Trophoblast cell (in vitro differentiated cells and primary cell): Measurements from ENCODE around the gene SNTG2.

Experiments used
- DNase-seq, 2 donors: peaks; one replicate each; pipeline ENCODE4 v3.0.0-alpha.2; 2016
- H2AFZ ChIP-seq: 2 replicates; pipeline ENCODE4 v1.6.1; 2013; ENCODE audit warnings: low read length, moderate library complexity, mild to moderate bottlenecking; ENCODE audit not compliant: insufficient read depth, poor library complexity
- H2AK5ac ChIP-seq: 2 replicates; pipeline ENCODE4 v1.6.1; 2013; ENCODE audit warnings: mild to moderate bottlenecking, low read length
- H2BK120ac ChIP-seq: 2 replicates; pipeline ENCODE4 v1.6.1; 2013; ENCODE audit warnings: low read length, mild to moderate bottlenecking, moderate library complexity; ENCODE audit not compliant: insufficient read depth, poor library complexity
- H2BK12ac ChIP-seq: 2 replicates; pipeline ENCODE4 v1.6.1; 2013; ENCODE audit warnings: mild to moderate bottlenecking, low read length, moderate library complexity
- H2BK5ac ChIP-seq: 2 replicates; pipeline ENCODE4 v1.6.1; 2013; ENCODE audit warnings: low read length, low read depth, moderate library complexity, mild to moderate bottlenecking; ENCODE audit not compliant: poor library complexity
- H3K14ac ChIP-seq: 2 replicates; pipeline ENCODE4 v1.6.1; 2013; ENCODE audit warnings: mild to moderate bottlenecking, low read length
- H3K18ac ChIP-seq: 2 replicates; pipeline ENCODE4 v1.6.1; 2013; ENCODE audit warnings: mild to moderate bottlenecking, low read length
- H3K23ac ChIP-seq: 2 replicates; pipeline ENCODE4 v1.6.1; 2013; ENCODE audit warnings: low read length
- H3K27ac ChIP-seq: 2 replicates; pipeline ENCODE4 v1.5.1; 2013; ENCODE audit warnings: low read depth, mild to moderate bottlenecking, inconsistent platforms, low read length, moderate library complexity
- H3K27me3 ChIP-seq: 2 replicates; pipeline ENCODE4 v1.6.1; 2013; ENCODE audit warnings: inconsistent platforms, mild to moderate bottlenecking, low read length, moderate library complexity; ENCODE audit not compliant: insufficient read depth
- H3K36me3 ChIP-seq, 2 experiments: 1 replicate in 1 of 2; 2 replicates in 1 of 2; pipeline ENCODE4 v1.6.1; 2013; ENCODE audit warnings: low read length in 2 of 2, mild to moderate bottlenecking in 2 of 2, moderate library complexity in 1 of 2; ENCODE audit not compliant: insufficient read depth in 2 of 2, control insufficient read depth in 1 of 2
- H3K4ac ChIP-seq: 2 replicates; pipeline ENCODE4 v1.6.1; 2013; ENCODE audit warnings: low read depth, mild to moderate bottlenecking, low read length, moderate library complexity
- H3K4me1 ChIP-seq, 2 experiments: 1 replicate in 1 of 2; 2 replicates in 1 of 2; pipeline ENCODE4 v1.6.1; 2013; ENCODE audit warnings: low read length in 2 of 2, mild to moderate bottlenecking in 2 of 2, moderate library complexity in 1 of 2; ENCODE audit not compliant: insufficient read depth in 2 of 2, control insufficient read depth in 1 of 2
- H3K4me2 ChIP-seq: 2 replicates; pipeline ENCODE4 v1.6.1; 2013; ENCODE audit warnings: inconsistent platforms, mild to moderate bottlenecking, low read length, moderate library complexity
- H3K4me3 ChIP-seq: 2 replicates; pipeline ENCODE4 v1.5.1; 2013; ENCODE audit warnings: mild to moderate bottlenecking, low read depth, low read length, inconsistent platforms
- H3K79me1 ChIP-seq: one replicate; pipeline ENCODE4 v1.6.1; 2013; ENCODE audit warnings: low read length
- H3K79me2 ChIP-seq: 2 replicates; pipeline ENCODE4 v1.6.1; 2013; ENCODE audit warnings: low read length, mild to moderate bottlenecking; ENCODE audit not compliant: control insufficient read depth, insufficient read depth, poor library complexity
- H3K9ac ChIP-seq: 2 replicates; pipeline ENCODE4 v1.6.1; 2013; ENCODE audit warnings: mild to moderate bottlenecking, low read length
- H3K9me3 ChIP-seq: 2 replicates; pipeline ENCODE4 v1.6.1; 2013; ENCODE audit warnings: low read depth, mild to moderate bottlenecking, control low read depth, inconsistent platforms, low read length; ENCODE audit not compliant: insufficient read depth
- H4K12ac ChIP-seq: 2 replicates; pipeline ENCODE4 v1.6.1; 2013; ENCODE audit warnings: low read depth, mild to moderate bottlenecking, low read length, moderate library complexity
- H4K8ac ChIP-seq: 2 replicates; pipeline ENCODE4 v1.6.1; 2013; ENCODE audit warnings: low read depth, mild to moderate bottlenecking, low read length, moderate library complexity
- H4K91ac ChIP-seq: one replicate; pipeline ENCODE4 v1.6.1; 2013; ENCODE audit warnings: low read depth, mild to moderate bottlenecking, low read length, moderate library complexity
- WGBS: extraction: QIAGEN DNeasy Blood & Tissue Kit; methylation state at CpG from one replicate; pipeline ENCODE4 v1.1.7; 2013; ENCODE audit warnings: missing lambda C conversion rate; ENCODE audit not compliant: insufficient read length, insufficient coverage; ENCODE audit errors: extremely low coverage; 5-methylcytosine and 5-hydroxymethylcytosine counted together

SNTG2 gene

GRCh38 chr2:1328684-1329083, 378.0 kb downstream of the SNTG2 start:
- H3K27ac ChIP-seq = no peak overlapping the region
- H3K18ac ChIP-seq = no peak overlapping the region
- no peak overlapping the region for H3K14ac ChIP-seq
- H4K12ac ChIP-seq = no peak overlapping the region
- no peak overlapping the region for H3K4me2 ChIP-seq
- no peaks in the 10 kb centered on the region for H3K79me2 ChIP-seq
- no peak overlapping the region for H3K9ac ChIP-seq
- no peaks in the 10 kb centered on the region for H3K4me1 ChIP-seq
- H3K36me3 ChIP-seq = no peaks in the 10 kb centered on the region
- H4K8ac ChIP-seq = no peak overlapping the region
- H3K23ac ChIP-seq = peak overlapping the region; percentile 77
- no peak overlapping the region for H2BK5ac ChIP-seq
- no peak overlapping the region for H2AK5ac ChIP-seq
- H3K4me3 ChIP-seq = no peak overlapping the region
- H3K4ac ChIP-seq = no peak overlapping the region
- no peaks in the 10 kb centered on the region for H3K27me3 ChIP-seq
- no peak overlapping the region for H2AFZ ChIP-seq
- no peak overlapping the region for H2BK120ac ChIP-seq
- H3K9me3 ChIP-seq = no peaks in the 10 kb centered on the region
- DNase-seq = no peak
- H2BK12ac ChIP-seq = no peak overlapping the region
- H3K79me1 ChIP-seq = no peaks in the 10 kb centered on the region
- no peak overlapping the region for H4K91ac ChIP-seq
- WGBS = no CpG with 5 or more reads among the region's 5 CpGs

- H3K23ac ChIP-seq = no peak overlapping the region
Observed at GRCh38 chr2:1339388-1340140, 388.9 kb downstream of the SNTG2 start.

GRCh38 chr2:1340141-1340512, 389.5 kb downstream of the SNTG2 start:
- Histone ChIP-seq H3K36me3 (no peaks in the 10 kb centered on the region), H2BK120ac (no peak overlapping the region), H3K14ac (no peak overlapping the region), H3K79me1 (no peaks in the 10 kb centered on the region), H2BK5ac (no peak overlapping the region), H3K79me2 (no peaks in the 10 kb centered on the region), H3K18ac (no peak overlapping the region), H2AK5ac (no peak overlapping the region), H3K9ac (no peak overlapping the region), H4K12ac (no peak overlapping the region), H4K8ac (no peak overlapping the region), H3K4me3 (no peak overlapping the region), H4K91ac (no peak overlapping the region), H3K27me3 (no peaks in the 10 kb centered on the region), H3K9me3 (no peaks in the 10 kb centered on the region), H3K4me2 (no peak overlapping the region), H2BK12ac (no peak overlapping the region), H3K27ac (no peak overlapping the region), H2AFZ (no peak overlapping the region), H3K4me1 (no peaks in the 10 kb centered on the region), H3K23ac (no peak overlapping the region), H3K4ac (no peak overlapping the region)
- DNase-seq = no peak
- no CpG with 5 or more reads among the region's 5 CpGs for WGBS

More at GRCh38 chr2:1339388-1340140, 388.9 kb downstream of the SNTG2 start:
- DNase-seq = no peak
- Histone ChIP-seq H2BK5ac (no peak overlapping the region), H3K79me2 (no peaks in the 10 kb centered on the region), H3K4ac (no peak overlapping the region), H3K27ac (no peak overlapping the region), H2AK5ac (no peak overlapping the region), H3K4me3 (no peak overlapping the region), H3K36me3 (no peaks in the 10 kb centered on the region), H3K9me3 (no peaks in the 10 kb centered on the region), H2AFZ (no peak overlapping the region), H3K27me3 (no peaks in the 10 kb centered on the region), H3K9ac (no peak overlapping the region), H2BK120ac (no peak overlapping the region), H4K91ac (no peak overlapping the region), H4K12ac (no peak overlapping the region), H3K4me1 (no peaks in the 10 kb centered on the region), H3K14ac (no peak overlapping the region), H3K4me2 (no peak overlapping the region), H3K18ac (no peak overlapping the region), H2BK12ac (no peak overlapping the region), H3K79me1 (no peaks in the 10 kb centered on the region), H4K8ac (no peak overlapping the region)
- no CpG with 5 or more reads among the region's 10 CpGs for WGBS

GRCh38 chr2:1341404-1342120, 390.9 kb downstream of the SNTG2 start:
- no peak for DNase-seq
- no peaks in the 10 kb centered on the region for H3K27me3 ChIP-seq
- H3K4ac ChIP-seq = no peak overlapping the region
- no peak overlapping the region for H3K4me2 ChIP-seq
- H3K4me1 ChIP-seq = no peaks in the 10 kb centered on the region
- H3K9ac ChIP-seq = no peak overlapping the region
- no peak overlapping the region for H3K18ac ChIP-seq
- no peak overlapping the region for H3K23ac ChIP-seq
- H3K79me1 ChIP-seq = no peaks in the 10 kb centered on the region
- no CpG with 5 or more reads among the region's 4 CpGs for WGBS
- no peaks in the 10 kb centered on the region for H3K79me2 ChIP-seq
- H2BK120ac ChIP-seq = no peak overlapping the region
- H2AK5ac ChIP-seq = no peak overlapping the region
- H4K8ac ChIP-seq = no peak overlapping the region
- no peak overlapping the region for H2BK5ac ChIP-seq
- H2AFZ ChIP-seq = no peak overlapping the region
- H3K4me3 ChIP-seq = no peak overlapping the region
- H2BK12ac ChIP-seq = no peak overlapping the region
- H3K9me3 ChIP-seq = no peaks in the 10 kb centered on the region
- no peak overlapping the region for H3K14ac ChIP-seq
- no peak overlapping the region for H3K27ac ChIP-seq
- no peak overlapping the region for H4K12ac ChIP-seq
- H4K91ac ChIP-seq = no peak overlapping the region
- no peaks in the 10 kb centered on the region for H3K36me3 ChIP-seq
